ENCODE measurements around the gene BAZ1A. TPM values are rescaled to one million over a fixed set of nuclear protein-coding genes. Genes with fewer than 3 reads are reported as not detected.
A peak's percentile ranks its signal among the peaks of the same experiment; 100 is the strongest.

Gene BAZ1A
- total RNA-seq, 1 donor from 2014 or later, result 39.4 TPM

DNA sequence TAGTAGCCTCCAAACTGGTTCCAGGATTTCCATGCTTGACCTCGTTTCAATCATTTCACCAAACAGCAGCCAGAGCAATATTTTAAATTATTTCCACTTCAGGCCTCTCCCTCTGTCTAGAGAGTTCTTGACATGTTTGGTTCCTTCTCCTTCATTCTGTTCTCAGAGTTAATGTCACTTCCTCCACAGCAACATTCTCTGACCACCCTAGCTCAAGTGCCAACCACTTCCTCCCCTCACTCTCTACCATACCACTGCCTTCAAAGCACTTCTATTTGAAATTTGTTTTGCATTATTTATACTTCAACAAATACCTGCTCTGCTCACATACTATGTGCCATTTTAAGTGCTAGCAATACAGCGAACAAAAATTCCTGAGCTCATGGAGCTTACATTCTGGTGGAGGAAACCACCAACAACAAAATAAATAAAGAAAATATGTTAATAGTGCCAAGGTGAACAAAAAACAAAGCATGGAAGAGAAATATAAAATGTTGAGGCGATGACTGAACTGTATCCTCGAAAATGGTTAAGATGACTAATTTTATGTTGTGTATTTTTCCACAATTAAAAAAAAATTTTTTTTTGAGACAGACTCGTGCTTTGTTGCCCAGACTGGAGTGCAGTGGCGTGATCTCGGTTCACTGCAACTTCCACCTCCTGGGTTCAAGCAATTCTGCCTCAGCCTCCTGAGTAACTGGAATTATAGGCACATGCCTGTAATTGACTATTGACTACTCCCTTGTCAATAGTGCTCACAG, 17.3 kb downstream of the BAZ1A start:
- no peak for DNase-seq (ENCODE audit: low read depth)
- TF ChIP-seq, protein P1, sequence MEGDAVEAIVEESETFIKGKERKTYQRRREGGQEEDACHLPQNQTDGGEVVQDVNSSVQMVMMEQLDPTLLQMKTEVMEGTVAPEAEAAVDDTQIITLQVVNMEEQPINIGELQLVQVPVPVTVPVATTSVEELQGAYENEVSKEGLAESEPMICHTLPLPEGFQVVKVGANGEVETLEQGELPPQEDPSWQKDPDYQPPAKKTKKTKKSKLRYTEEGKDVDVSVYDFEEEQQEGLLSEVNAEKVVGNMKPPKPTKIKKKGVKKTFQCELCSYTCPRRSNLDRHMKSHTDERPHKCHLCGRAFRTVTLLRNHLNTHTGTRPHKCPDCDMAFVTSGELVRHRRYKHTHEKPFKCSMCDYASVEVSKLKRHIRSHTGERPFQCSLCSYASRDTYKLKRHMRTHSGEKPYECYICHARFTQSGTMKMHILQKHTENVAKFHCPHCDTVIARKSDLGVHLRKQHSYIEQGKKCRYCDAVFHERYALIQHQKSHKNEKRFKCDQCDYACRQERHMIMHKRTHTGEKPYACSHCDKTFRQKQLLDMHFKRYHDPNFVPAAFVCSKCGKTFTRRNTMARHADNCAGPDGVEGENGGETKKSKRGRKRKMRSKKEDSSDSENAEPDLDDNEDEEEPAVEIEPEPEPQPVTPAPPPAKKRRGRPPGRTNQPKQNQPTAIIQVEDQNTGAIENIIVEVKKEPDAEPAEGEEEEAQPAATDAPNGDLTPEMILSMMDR (conservative IDR thresholded peaks at IDR 0.05; ENCODE audit: low read depth, low read length), result no peak
- no peak overlapping the region for H3K4me3 ChIP-seq (ENCODE audit: low read depth, low read length)

DNA sequence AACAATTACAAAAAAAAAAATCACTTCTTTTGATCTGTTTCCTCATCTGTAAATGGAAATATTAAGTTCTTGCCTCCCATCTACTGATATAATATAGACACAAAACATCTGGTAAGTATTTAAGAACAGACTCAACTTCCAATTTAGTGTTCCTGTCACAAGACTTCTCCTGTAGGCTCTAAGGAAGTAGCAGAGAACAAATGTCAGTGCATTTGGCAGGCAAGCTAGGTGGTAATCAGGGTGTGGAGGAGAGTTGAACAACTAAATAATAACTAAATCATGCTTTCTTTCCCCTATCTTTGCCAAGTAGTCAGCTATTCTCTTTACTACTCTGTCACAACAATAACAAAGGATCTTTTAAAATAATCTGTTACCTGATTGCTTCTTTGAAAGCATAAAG, 22.1 kb downstream of the BAZ1A start:
- DNase-seq (ENCODE audit: low read depth), result no peak
- TF ChIP-seq, protein P1 (conservative IDR thresholded peaks at IDR 0.05; ENCODE audit: low read depth, low read length), result no peak
- H3K4me3 ChIP-seq (ENCODE audit: low read depth, low read length), result no peak overlapping the region

DNA sequence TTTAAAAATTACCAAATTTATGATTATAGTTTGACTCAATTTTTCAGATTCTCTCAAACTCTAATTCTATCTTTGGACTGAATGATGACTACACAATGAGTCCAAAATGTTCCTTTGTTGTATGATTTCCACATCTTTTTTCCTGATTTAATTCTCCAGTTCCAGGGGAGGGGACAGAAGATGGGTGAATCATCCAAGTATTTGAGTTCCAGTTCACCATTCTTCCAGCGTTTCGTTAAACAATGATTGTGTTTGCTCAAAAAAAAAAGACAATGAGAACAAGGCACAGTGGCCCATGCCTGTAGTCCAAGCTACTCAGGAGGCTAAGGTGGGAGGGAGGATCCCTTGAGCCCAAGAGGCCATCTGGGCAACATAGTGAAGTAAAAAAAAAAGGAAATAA, 23.8 kb downstream of the BAZ1A start:
- H3K4me3 ChIP-seq (ENCODE audit: low read depth, low read length), result no peak overlapping the region
- DNase-seq (ENCODE audit: low read depth), result peak; percentile 7
- TF ChIP-seq, protein P1 (conservative IDR thresholded peaks at IDR 0.05; ENCODE audit: low read depth, low read length), result no peak

DNA sequence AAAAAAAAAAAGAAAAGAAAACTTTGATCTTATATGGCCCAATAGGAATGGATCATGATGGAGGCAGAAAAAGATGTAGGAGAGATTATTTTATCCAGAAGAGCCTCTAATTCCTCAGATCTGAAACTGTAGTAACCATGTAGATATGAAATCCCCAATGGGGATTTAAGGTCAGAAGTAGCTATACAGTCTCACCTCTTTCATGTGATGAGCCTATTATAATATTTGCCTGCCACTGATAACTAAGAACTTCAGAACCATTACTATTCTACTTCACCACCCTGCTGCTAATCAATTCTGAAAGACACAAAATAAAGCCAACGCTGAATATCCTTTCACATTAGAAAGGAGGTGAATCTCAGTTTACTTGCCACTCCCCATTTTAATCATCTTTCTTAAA, 29.3 kb downstream of the BAZ1A start:
- TF ChIP-seq, protein P1 (conservative IDR thresholded peaks at IDR 0.05; ENCODE audit: low read depth, low read length), result no peak
- no peak overlapping the region for H3K4me3 ChIP-seq (ENCODE audit: low read depth, low read length)

DNA sequence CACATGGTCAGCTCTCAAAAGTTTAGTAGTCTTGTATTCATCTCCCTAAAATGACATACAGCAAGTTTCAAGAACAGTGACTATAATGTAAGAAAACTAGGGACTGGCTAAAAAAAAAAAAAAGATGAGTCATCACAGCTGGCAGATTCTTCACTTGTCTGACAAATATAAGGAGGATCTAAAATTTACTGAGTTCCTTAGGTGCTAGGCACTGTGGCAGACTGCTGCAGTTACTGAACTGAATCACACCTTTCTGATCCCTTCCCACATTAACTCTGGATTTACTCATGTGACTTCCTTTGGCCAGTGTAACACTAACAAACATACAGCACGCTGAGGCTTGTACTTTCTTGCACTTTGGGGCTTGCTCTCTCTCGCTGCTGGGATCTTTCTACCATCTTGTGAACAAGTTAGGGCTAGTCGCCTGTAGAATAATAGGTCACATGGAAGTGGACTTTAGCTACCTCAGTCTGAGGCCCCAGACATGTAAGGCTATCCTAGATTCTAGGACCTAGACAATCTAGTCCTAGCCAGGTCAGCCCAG, 32.1 kb downstream of the BAZ1A start:
- DNase-seq (ENCODE audit: low read depth), result peak; percentile 73
- H3K4me3 ChIP-seq (ENCODE audit: low read depth, low read length), result peak overlapping the region; percentile 29
- TF ChIP-seq, protein P1 (conservative IDR thresholded peaks at IDR 0.05; ENCODE audit: low read depth, low read length), result no peak

More for the DNA sequence above, 29.3 kb downstream of the BAZ1A start:
- DNase-seq (ENCODE audit: low read depth), result no peak

DNA sequence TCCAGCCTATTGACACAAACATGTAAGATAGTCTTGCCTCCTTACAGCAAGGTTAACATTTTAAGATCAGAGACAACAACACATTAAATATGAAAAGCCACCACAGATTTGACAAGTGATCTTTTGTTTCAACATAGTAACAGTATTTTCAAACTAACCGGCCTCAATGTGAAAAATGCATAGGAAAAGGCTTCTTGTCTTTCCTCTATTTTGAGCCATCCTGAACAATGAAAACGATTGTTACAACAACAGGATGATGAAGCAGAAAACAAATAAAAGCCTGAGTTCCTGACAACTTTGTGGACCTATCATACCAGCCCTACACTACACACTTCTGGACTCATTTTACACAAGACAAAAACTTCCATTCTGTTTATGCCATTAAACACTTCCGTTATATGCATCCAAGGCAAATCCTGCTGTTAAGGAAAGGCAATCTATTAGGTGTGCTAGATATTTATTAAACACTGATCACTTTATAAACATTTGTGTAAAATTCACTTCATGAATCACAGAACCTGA, 37.3 kb downstream of the BAZ1A start:
- DNase-seq (ENCODE audit: low read depth), result no peak
- H3K4me3 ChIP-seq (ENCODE audit: low read depth, low read length), result no peak overlapping the region
- TF ChIP-seq, protein P1 (conservative IDR thresholded peaks at IDR 0.05; ENCODE audit: low read depth, low read length), result no peak
